Activated CD4-positive, alpha-beta memory T cell treated with anti-CD3 and anti-CD28 coated beads, Interleukin-2, amount 10 ng/mL, durations not matched to agents 7 days and 5 days (primary cell): Measurements from ENCODE around the gene MID1IP1. TPM values are rescaled to one million over a fixed set of nuclear protein-coding genes. Genes with fewer than 3 reads are reported as not detected.

ENCODE experiments used
- CTCF ChIA-PET: fragments of 350-600 bp; sonication (Branson Sonifier 250); formaldehyde crosslinking; loops from one replicate; lab custom pipeline; 2021; ENCODE audit warnings: antibody characterized with exemption, inconsistent platforms; lab: Charles Lee
- POLR2A ChIA-PET: fragments of 350-600 bp; sonication (Branson Sonifier 250); formaldehyde crosslinking; loops from one replicate; lab custom pipeline; 2021; ENCODE audit warnings: antibody characterized with exemption; lab: Charles Lee
- DNase-seq: peaks from one replicate; pipeline ENCODE4 v3.0.0-alpha.2; 2020
- H3K27ac Mint-ChIP-seq: one replicate; pipeline ENCODE4 v1.8.0; 2021; ENCODE audit warnings: mild to moderate bottlenecking, mixed read lengths
- H3K27me3 Mint-ChIP-seq: one replicate; pipeline ENCODE4 v1.8.0; 2021; ENCODE audit warnings: mixed read lengths
- H3K36me3 Mint-ChIP-seq: one replicate; pipeline ENCODE4 v1.8.0; 2021; ENCODE audit warnings: low read depth, mixed read lengths
- H3K4me1 Mint-ChIP-seq: one replicate; pipeline ENCODE4 v1.8.0; 2021; ENCODE audit warnings: mixed read lengths
- H3K4me3 Mint-ChIP-seq: one replicate; pipeline ENCODE4 v1.8.0; 2021; ENCODE audit warnings: mild to moderate bottlenecking, mixed read lengths
- H3K9me3 Mint-ChIP-seq: one replicate; pipeline ENCODE4 v1.8.0; 2021; ENCODE audit warnings: mixed read lengths
- total RNA-seq, 2 experiments: library from RNA; stranded (reverse); gene quantifications; one replicate each; pipeline ENCODE4 v1.2.3, GENCODE V29; 2021

The MID1IP1 gene
- total RNA-seq, 2 experiments from 2014 or later, result 75.7 to 76.4 TPM

GRCh38 chrX:38819709-38820108 lies 18.4 kb downstream of the MID1IP1 start:
- no peak overlapping the region for H3K27ac Mint-ChIP-seq
- CTCF ChIA-PET, result no interaction called here
- no peak for DNase-seq
- POLR2A ChIA-PET, result no interaction called here
- no peak overlapping the region for H3K4me3 Mint-ChIP-seq
- H3K4me1 Mint-ChIP-seq, result peaks cover under 1% of the 10 kb centered on the region
- H3K9me3 Mint-ChIP-seq, result no peaks in the 10 kb centered on the region
- no peaks in the 10 kb centered on the region for H3K27me3 Mint-ChIP-seq
- H3K36me3 Mint-ChIP-seq, result no peaks in the 10 kb centered on the region

GRCh38 chrX:38820751-38821150 lies 19.5 kb downstream of the MID1IP1 start:
- Mint-ChIP-seq H3K27ac (no peak overlapping the region), H3K36me3 (no peaks in the 10 kb centered on the region), H3K9me3 (no peaks in the 10 kb centered on the region), H3K4me1 (no peaks in the 10 kb centered on the region), H3K27me3 (no peaks in the 10 kb centered on the region), H3K4me3 (no peak overlapping the region)
- DNase-seq, result no peak
- ChIA-PET CTCF (no interaction called here), POLR2A (no interaction called here)

- Mint-ChIP-seq H3K4me3 (no peak overlapping the region), H3K4me1 (no peaks in the 10 kb centered on the region), H3K9me3 (no peaks in the 10 kb centered on the region), H3K27me3 (no peaks in the 10 kb centered on the region), H3K27ac (no peak overlapping the region), H3K36me3 (no peaks in the 10 kb centered on the region)
- ChIA-PET POLR2A (no interaction called here), CTCF (no interaction called here)
- DNase-seq, result no peak
Measured at GRCh38 chrX:38824176-38824575, 22.9 kb downstream of the MID1IP1 start.

GRCh38 chrX:38831949-38832348 lies 30.7 kb downstream of the MID1IP1 start:
- H3K4me3 Mint-ChIP-seq, result no peak overlapping the region
- no peak for DNase-seq
- no peaks in the 10 kb centered on the region for H3K4me1 Mint-ChIP-seq
- H3K9me3 Mint-ChIP-seq, result no peaks in the 10 kb centered on the region
- no peaks in the 10 kb centered on the region for H3K36me3 Mint-ChIP-seq
- ChIA-PET POLR2A (no interaction called here), CTCF (no interaction called here)
- no peak overlapping the region for H3K27ac Mint-ChIP-seq
- H3K27me3 Mint-ChIP-seq, result no peaks in the 10 kb centered on the region

- H3K9me3 Mint-ChIP-seq, result no peaks in the 10 kb centered on the region
- no peak overlapping the region for H3K27ac Mint-ChIP-seq
- ChIA-PET POLR2A (no interaction called here), CTCF (no interaction called here)
- H3K4me3 Mint-ChIP-seq, result no peak overlapping the region
- no peaks in the 10 kb centered on the region for H3K27me3 Mint-ChIP-seq
- H3K4me1 Mint-ChIP-seq, result no peaks in the 10 kb centered on the region
- no peak for DNase-seq
- no peaks in the 10 kb centered on the region for H3K36me3 Mint-ChIP-seq
Measured at GRCh38 chrX:38837389-38837788, 36.1 kb downstream of the MID1IP1 start.

- CTCF ChIA-PET, result no interaction called here
Measured at GRCh38 chrX:38839277-38839676, 38.0 kb downstream of the MID1IP1 start.

GRCh38 chrX:38839944-38840343 lies 38.7 kb downstream of the MID1IP1 start:
- DNase-seq, result no peak
- Mint-ChIP-seq H3K9me3 (no peaks in the 10 kb centered on the region), H3K36me3 (no peaks in the 10 kb centered on the region), H3K27me3 (no peaks in the 10 kb centered on the region), H3K4me1 (no peaks in the 10 kb centered on the region), H3K27ac (no peak overlapping the region), H3K4me3 (no peak overlapping the region)
- ChIA-PET CTCF (no interaction called here), POLR2A (no interaction called here)

More at GRCh38 chrX:38839277-38839676, 38.0 kb downstream of the MID1IP1 start:
- H3K9me3 Mint-ChIP-seq, result no peaks in the 10 kb centered on the region
- no peak overlapping the region for H3K27ac Mint-ChIP-seq
- H3K36me3 Mint-ChIP-seq, result no peaks in the 10 kb centered on the region
- no peak for DNase-seq
- POLR2A ChIA-PET, result no interaction called here
- no peak overlapping the region for H3K4me3 Mint-ChIP-seq
- no peaks in the 10 kb centered on the region for H3K4me1 Mint-ChIP-seq
- H3K27me3 Mint-ChIP-seq, result no peaks in the 10 kb centered on the region

GRCh38 chrX:38841750-38842149 lies 40.5 kb downstream of the MID1IP1 start:
- POLR2A ChIA-PET, result no interaction called here
- Mint-ChIP-seq H3K9me3 (no peaks in the 10 kb centered on the region), H3K27ac (no peak overlapping the region), H3K27me3 (no peaks in the 10 kb centered on the region), H3K36me3 (no peaks in the 10 kb centered on the region), H3K4me1 (no peaks in the 10 kb centered on the region), H3K4me3 (no peak overlapping the region)
- CTCF ChIA-PET, result no interaction called here
- no peak for DNase-seq

GRCh38 chrX:38845426-38845825 lies 44.2 kb downstream of the MID1IP1 start:
- POLR2A ChIA-PET, result no interaction called here
- Mint-ChIP-seq H3K27ac (no peak overlapping the region), H3K27me3 (no peaks in the 10 kb centered on the region), H3K9me3 (no peaks in the 10 kb centered on the region), H3K4me3 (no peak overlapping the region), H3K4me1 (no peaks in the 10 kb centered on the region), H3K36me3 (no peaks in the 10 kb centered on the region)
- CTCF ChIA-PET, result no interaction called here
- DNase-seq, result no peak

GRCh38 chrX:38847206-38847902 lies 46.1 kb downstream of the MID1IP1 start:
- no peak for DNase-seq
- H3K4me1 Mint-ChIP-seq, result no peaks in the 10 kb centered on the region
- no peak overlapping the region for H3K4me3 Mint-ChIP-seq
- H3K27ac Mint-ChIP-seq, result no peak overlapping the region
- no peaks in the 10 kb centered on the region for H3K36me3 Mint-ChIP-seq
- no peaks in the 10 kb centered on the region for H3K27me3 Mint-ChIP-seq
- ChIA-PET POLR2A (no interaction called here), CTCF (no interaction called here)
- no peaks in the 10 kb centered on the region for H3K9me3 Mint-ChIP-seq

GRCh38 chrX:38847903-38848230 lies 46.6 kb downstream of the MID1IP1 start:
- H3K36me3 Mint-ChIP-seq, result no peaks in the 10 kb centered on the region
- no peaks in the 10 kb centered on the region for H3K4me1 Mint-ChIP-seq
- no peaks in the 10 kb centered on the region for H3K9me3 Mint-ChIP-seq
- H3K27me3 Mint-ChIP-seq, result no peaks in the 10 kb centered on the region
- no peak overlapping the region for H3K4me3 Mint-ChIP-seq
- POLR2A ChIA-PET, result no interaction called here
- DNase-seq, result no peak
- no peak overlapping the region for H3K27ac Mint-ChIP-seq
- CTCF ChIA-PET, result no interaction called here

GRCh38 chrX:38848671-38849455 lies 47.6 kb downstream of the MID1IP1 start:
- Mint-ChIP-seq H3K4me3 (no peak overlapping the region), H3K36me3 (no peaks in the 10 kb centered on the region), H3K9me3 (no peaks in the 10 kb centered on the region), H3K27ac (no peak overlapping the region), H3K4me1 (no peaks in the 10 kb centered on the region), H3K27me3 (no peaks in the 10 kb centered on the region)
- ChIA-PET CTCF (no interaction called here), POLR2A (no interaction called here)
- DNase-seq, result no peak

GRCh38 chrX:38850807-38851544 lies 49.7 kb downstream of the MID1IP1 start:
- POLR2A ChIA-PET, result no interaction called here
- H3K27ac Mint-ChIP-seq, result no peak overlapping the region

More at GRCh38 chrX:38850807-38851544, 49.7 kb downstream of the MID1IP1 start:
- no peaks in the 10 kb centered on the region for H3K27me3 Mint-ChIP-seq
- CTCF ChIA-PET, result no interaction called here
- H3K4me3 Mint-ChIP-seq, result no peak overlapping the region
- no peaks in the 10 kb centered on the region for H3K4me1 Mint-ChIP-seq
- H3K9me3 Mint-ChIP-seq, result no peaks in the 10 kb centered on the region
- no peaks in the 10 kb centered on the region for H3K36me3 Mint-ChIP-seq
- no peak for DNase-seq
